Measurements from ENCODE around the gene ZNF608. TPM values are rescaled to one million over a fixed set of nuclear protein-coding genes. Genes with fewer than 3 reads are reported as not detected.

Gene ZNF608
- total and polyA plus RNA-seq, 4 donors, result 1.4 to 7.6 (median 3.2) TPM

- 49% methylated on average over 2 of the region's 2 CpGs for WGBS
- no peak overlapping the region for H3K9ac ChIP-seq (ENCODE audit: low read depth in 1 of 2, low read length in 2 of 2)
- H3K4me1 ChIP-seq (ENCODE audit: control insufficient read depth in 4 of 4, insufficient read depth in 4 of 4, low read length in 3 of 4), result peaks cover 2 to 12% (median 6%) of the 10 kb centered on the region in 4 donors
- no peak overlapping the region for H3K4me3 ChIP-seq (ENCODE audit: low read depth in 1 of 3, low read length in 3 of 3)
- no peaks in the 10 kb centered on the region for H3K27me3 ChIP-seq (ENCODE audit: control insufficient read depth in 4 of 4, insufficient read depth in 4 of 4, low read length in 3 of 4)
- no peak overlapping the region for H3K27ac ChIP-seq (ENCODE audit: low read depth in 1 of 2, low read length in 2 of 2)
- H3K36me3 ChIP-seq (ENCODE audit: control insufficient read depth in 4 of 4, insufficient read depth in 3 of 4, low read depth in 1 of 4, low read length in 3 of 4), result no peaks in the 10 kb centered on the region
- DNase-seq (ENCODE audit: low spot score), result no peak
- TF ChIP-seq YY1 (IDR thresholded peaks at IDR 0.05) (no peak), JUND (IDR thresholded peaks at IDR 0.05) (no peak), ATF3 (IDR thresholded peaks at IDR 0.05) (no peak), RAD21 (IDR thresholded peaks at IDR 0.05) (no peak), MAX (IDR thresholded peaks at IDR 0.05) (no peak), HNF4G (IDR thresholded peaks at IDR 0.05) (no peak), EGR1 (IDR thresholded peaks at IDR 0.05; ENCODE audit: low read depth in 2 of 2) (no peak)
- no peaks in the 10 kb centered on the region for H3K9me3 ChIP-seq (ENCODE audit: control insufficient read depth in 4 of 4, low read length in 3 of 4)
These were observed 28.1 kb downstream of the ZNF608 start for GRCh38 chr5:124718380-124718789.

DNA sequence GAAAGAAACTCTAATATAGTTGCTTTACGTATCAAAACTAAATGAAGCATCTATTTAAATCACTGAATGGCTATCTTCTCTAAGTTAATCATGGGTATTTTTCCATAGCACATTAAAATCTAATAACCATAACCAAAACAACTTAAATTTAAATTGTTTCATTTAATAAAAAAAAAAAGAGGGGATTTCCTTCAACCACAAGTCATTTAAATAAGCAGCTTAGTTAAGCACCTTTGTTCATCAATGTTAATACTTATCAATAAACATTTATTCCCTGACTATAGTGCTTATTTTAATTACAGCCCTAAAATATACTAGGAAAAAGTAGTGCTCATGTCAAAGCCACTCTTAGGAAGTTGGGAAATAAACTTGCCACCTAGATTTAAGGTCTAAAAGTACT, 30.3 kb downstream of the ZNF608 start:
- DNase-seq (ENCODE audit: low spot score), result no peak
- WGBS, result 100% methylated on average over 1 of the region's 1 CpG
- Histone ChIP-seq H3K27me3 (ENCODE audit: control insufficient read depth in 4 of 4, insufficient read depth in 4 of 4, low read length in 3 of 4) (no peaks in the 10 kb centered on the region), H3K36me3 (ENCODE audit: control insufficient read depth in 4 of 4, insufficient read depth in 3 of 4, low read depth in 1 of 4, low read length in 3 of 4) (no peaks in the 10 kb centered on the region), H3K4me1 (ENCODE audit: control insufficient read depth in 4 of 4, insufficient read depth in 4 of 4, low read length in 3 of 4) (peaks cover under 1 to 15% (median 4%) of the 10 kb centered on the region in 4 donors), H3K4me3 (ENCODE audit: low read depth in 1 of 3, low read length in 3 of 3) (no peak overlapping the region), H3K27ac (ENCODE audit: low read depth in 1 of 2, low read length in 2 of 2) (no peak overlapping the region), H3K9me3 (ENCODE audit: control insufficient read depth in 4 of 4, low read length in 3 of 4) (no peaks in the 10 kb centered on the region), H3K9ac (ENCODE audit: low read depth in 1 of 2, low read length in 2 of 2) (no peak overlapping the region)
- TF ChIP-seq RAD21 (IDR thresholded peaks at IDR 0.05), result no peak
- no peak for TF ChIP-seq SP1 (IDR thresholded peaks at IDR 0.05)
- no peak for TF ChIP-seq NR2F2 (IDR thresholded peaks at IDR 0.05)
- TF ChIP-seq ATF3 (IDR thresholded peaks at IDR 0.05), result no peak
- TF ChIP-seq, protein P1, sequence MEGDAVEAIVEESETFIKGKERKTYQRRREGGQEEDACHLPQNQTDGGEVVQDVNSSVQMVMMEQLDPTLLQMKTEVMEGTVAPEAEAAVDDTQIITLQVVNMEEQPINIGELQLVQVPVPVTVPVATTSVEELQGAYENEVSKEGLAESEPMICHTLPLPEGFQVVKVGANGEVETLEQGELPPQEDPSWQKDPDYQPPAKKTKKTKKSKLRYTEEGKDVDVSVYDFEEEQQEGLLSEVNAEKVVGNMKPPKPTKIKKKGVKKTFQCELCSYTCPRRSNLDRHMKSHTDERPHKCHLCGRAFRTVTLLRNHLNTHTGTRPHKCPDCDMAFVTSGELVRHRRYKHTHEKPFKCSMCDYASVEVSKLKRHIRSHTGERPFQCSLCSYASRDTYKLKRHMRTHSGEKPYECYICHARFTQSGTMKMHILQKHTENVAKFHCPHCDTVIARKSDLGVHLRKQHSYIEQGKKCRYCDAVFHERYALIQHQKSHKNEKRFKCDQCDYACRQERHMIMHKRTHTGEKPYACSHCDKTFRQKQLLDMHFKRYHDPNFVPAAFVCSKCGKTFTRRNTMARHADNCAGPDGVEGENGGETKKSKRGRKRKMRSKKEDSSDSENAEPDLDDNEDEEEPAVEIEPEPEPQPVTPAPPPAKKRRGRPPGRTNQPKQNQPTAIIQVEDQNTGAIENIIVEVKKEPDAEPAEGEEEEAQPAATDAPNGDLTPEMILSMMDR (IDR thresholded peaks at IDR 0.05; ENCODE audit: low read depth, low read length, missing input control), result no peak
- no peak for TF ChIP-seq YY1 (IDR thresholded peaks at IDR 0.05)
- TF ChIP-seq HNF4G (IDR thresholded peaks at IDR 0.05), result no peak
- no peak for TF ChIP-seq FOXA1 (IDR thresholded peaks at IDR 0.05)
- TF ChIP-seq JUND (IDR thresholded peaks at IDR 0.05), result no peak
- TF ChIP-seq RXRA (IDR thresholded peaks at IDR 0.05), result no peak
- no peak for TF ChIP-seq EGR1 (IDR thresholded peaks at IDR 0.05; ENCODE audit: low read depth in 2 of 2)
- TF ChIP-seq HNF4A (conservative IDR thresholded peaks at IDR 0.05), result no peak
- TF ChIP-seq MAX (IDR thresholded peaks at IDR 0.05), result no peak
- TF ChIP-seq, protein P2, sequence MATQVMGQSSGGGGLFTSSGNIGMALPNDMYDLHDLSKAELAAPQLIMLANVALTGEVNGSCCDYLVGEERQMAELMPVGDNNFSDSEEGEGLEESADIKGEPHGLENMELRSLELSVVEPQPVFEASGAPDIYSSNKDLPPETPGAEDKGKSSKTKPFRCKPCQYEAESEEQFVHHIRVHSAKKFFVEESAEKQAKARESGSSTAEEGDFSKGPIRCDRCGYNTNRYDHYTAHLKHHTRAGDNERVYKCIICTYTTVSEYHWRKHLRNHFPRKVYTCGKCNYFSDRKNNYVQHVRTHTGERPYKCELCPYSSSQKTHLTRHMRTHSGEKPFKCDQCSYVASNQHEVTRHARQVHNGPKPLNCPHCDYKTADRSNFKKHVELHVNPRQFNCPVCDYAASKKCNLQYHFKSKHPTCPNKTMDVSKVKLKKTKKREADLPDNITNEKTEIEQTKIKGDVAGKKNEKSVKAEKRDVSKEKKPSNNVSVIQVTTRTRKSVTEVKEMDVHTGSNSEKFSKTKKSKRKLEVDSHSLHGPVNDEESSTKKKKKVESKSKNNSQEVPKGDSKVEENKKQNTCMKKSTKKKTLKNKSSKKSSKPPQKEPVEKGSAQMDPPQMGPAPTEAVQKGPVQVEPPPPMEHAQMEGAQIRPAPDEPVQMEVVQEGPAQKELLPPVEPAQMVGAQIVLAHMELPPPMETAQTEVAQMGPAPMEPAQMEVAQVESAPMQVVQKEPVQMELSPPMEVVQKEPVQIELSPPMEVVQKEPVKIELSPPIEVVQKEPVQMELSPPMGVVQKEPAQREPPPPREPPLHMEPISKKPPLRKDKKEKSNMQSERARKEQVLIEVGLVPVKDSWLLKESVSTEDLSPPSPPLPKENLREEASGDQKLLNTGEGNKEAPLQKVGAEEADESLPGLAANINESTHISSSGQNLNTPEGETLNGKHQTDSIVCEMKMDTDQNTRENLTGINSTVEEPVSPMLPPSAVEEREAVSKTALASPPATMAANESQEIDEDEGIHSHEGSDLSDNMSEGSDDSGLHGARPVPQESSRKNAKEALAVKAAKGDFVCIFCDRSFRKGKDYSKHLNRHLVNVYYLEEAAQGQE (IDR thresholded peaks at IDR 0.05), result no peak
- TF ChIP-seq FOXA2 (IDR thresholded peaks at IDR 0.05), result no peak
- no peak for TF ChIP-seq ZBTB33 (IDR thresholded peaks at IDR 0.05)
- no peak for TF ChIP-seq TAF1 (conservative IDR thresholded peaks at IDR 0.05)
- TF ChIP-seq GABPA (IDR thresholded peaks at IDR 0.05 in 1 of 2, conservative IDR thresholded peaks at IDR 0.05 in 1 of 2), result no peak

Measured in liver (tissue), 9 donors.